H1 (cell line): ENCODE measurements around the gene OGDHL. TPM values are rescaled to one million over a fixed set of nuclear protein-coding genes. Genes with fewer than 3 reads are reported as not detected.
A peak's percentile ranks its signal among the peaks of the same experiment; 100 is the strongest.

Experiments used
- CTCF ChIA-PET: fragments of 300-600 bp; sonication (Branson Sonifier 250); formaldehyde crosslinking; loops from one replicate; lab custom pipeline; 2021; ENCODE audit not compliant: partially characterized antibody; lab: Charles Lee
- POLR2A ChIA-PET: fragments of 300-600 bp; sonication (Branson Sonifier 250); formaldehyde crosslinking; loops from one replicate; lab custom pipeline; 2021; ENCODE audit warnings: inconsistent platforms; ENCODE audit not compliant: partially characterized antibody; lab: Charles Lee
- DNase-seq, 2 experiments: peaks; one replicate each; pipeline versions ENCODE4 v3.0.0 to v3.0.0-alpha.2; 2010 to 2022; ENCODE audit warnings: low spot score in 2 of 2, low read depth in 1 of 2, mixed read lengths in 1 of 2
- FAIRE-seq: peaks from 2 replicates; lab custom pipeline; 2011; peaks lifted over from hg19 to GRCh38; lab: Jason Lieb, UNC
- H2AFZ ChIP-seq: 2 replicates; pipeline ENCODE4 v1.8.1; 2012; ENCODE audit warnings: low read length, inconsistent platforms
- H2AK5ac ChIP-seq: 2 replicates; pipeline ENCODE4 v1.6.1; 2013; ENCODE audit warnings: low read depth, low read length
- H2BK120ac ChIP-seq: replicated peaks from 2 replicates; pipeline ENCODE3; 2013; ENCODE audit warnings: low read depth, low read length, inconsistent platforms
- H2BK12ac ChIP-seq: 2 replicates; pipeline ENCODE4 v1.6.1; 2013; ENCODE audit warnings: low read depth, low read length
- H2BK15ac ChIP-seq: 2 replicates; pipeline ENCODE4 v1.6.1; 2013; ENCODE audit warnings: low read length
- H2BK20ac ChIP-seq: 2 replicates; pipeline ENCODE4 v1.6.1; 2013; ENCODE audit warnings: low read length
- H2BK5ac ChIP-seq: 2 replicates; pipeline ENCODE4 v1.6.1; 2013; ENCODE audit warnings: low read depth, low read length
- H3K14ac ChIP-seq: 2 replicates; pipeline ENCODE4 v1.6.1; 2013; ENCODE audit warnings: inconsistent platforms; ENCODE audit not compliant: insufficient read length
- H3K18ac ChIP-seq: 2 replicates; pipeline ENCODE4 v1.6.1; 2013; ENCODE audit warnings: low read length; ENCODE audit errors: extremely low read depth
- H3K23ac ChIP-seq: 2 replicates; pipeline ENCODE4 v1.6.1; 2013; ENCODE audit warnings: inconsistent platforms; ENCODE audit not compliant: insufficient read length
- H3K23me2 ChIP-seq: 2 replicates; pipeline ENCODE4 v1.6.1; 2013; ENCODE audit warnings: low read depth, low read length
- H3K27ac ChIP-seq: 2 replicates; pipeline ENCODE4 v1.6.1; 2011; ENCODE audit warnings: low read depth, low read length, inconsistent platforms
- H3K27me3 ChIP-seq, 4 experiments: replicated peaks in 1 of 4; 1 replicate in 1 of 4; 2 replicates in 3 of 4; pipeline versions ENCODE4 v1.6.1 to v1.8.1; 2011 to 2013; ENCODE audit warnings: low read length in 3 of 4, mild to moderate bottlenecking in 3 of 4, inconsistent platforms in 2 of 4, mixed read lengths in 2 of 4, moderate library complexity in 1 of 4; ENCODE audit not compliant: control insufficient read depth in 3 of 4, insufficient read depth in 3 of 4; ENCODE audit errors: extremely low read depth in 1 of 4
- H3K36me3 ChIP-seq, 4 experiments: 2 replicates each; pipeline versions ENCODE4 v1.6.1 to v1.8.1; 2011 to 2013; ENCODE audit warnings: mild to moderate bottlenecking in 4 of 4, low read length in 3 of 4, moderate library complexity in 2 of 4, control low read depth in 1 of 4, inconsistent platforms in 1 of 4; ENCODE audit not compliant: insufficient read depth in 4 of 4, control insufficient read depth in 2 of 4
- H3K4ac ChIP-seq: replicated peaks from 2 replicates; pipeline ENCODE3; 2013; ENCODE audit warnings: low read length, low read depth, mixed read lengths, inconsistent platforms; ENCODE audit not compliant: insufficient read length
- H3K4me1 ChIP-seq, 4 experiments: replicated peaks in 1 of 4; 1 replicate in 1 of 4; 2 replicates in 3 of 4; pipeline versions ENCODE4 v1.6.1 to v1.8.1; 2011 to 2013; ENCODE audit warnings: low read length in 3 of 4, inconsistent platforms in 2 of 4, mixed read lengths in 1 of 4; ENCODE audit not compliant: insufficient read depth in 4 of 4, control insufficient read depth in 3 of 4
- H3K4me2 ChIP-seq, 2 experiments: 2 replicates each; pipeline versions ENCODE4 v1.6.1 to v1.8.1; 2011 to 2013; ENCODE audit warnings: low read depth in 2 of 2, low read length in 2 of 2, control low read depth in 1 of 2, inconsistent platforms in 1 of 2, mild to moderate bottlenecking in 1 of 2; ENCODE audit not compliant: insufficient read depth in 1 of 2
- H3K4me3 ChIP-seq, 4 experiments: fragments of 200-600, 300-600 bp in 1 of 4; sonication (generic), shearing (Covaris generic), sonication (Bioruptor Twin) in 1 of 4; 2 replicates each; pipeline versions ENCODE4 v1.5.1 to v1.8.1; 2011 to 2016; ENCODE audit warnings: low read length in 4 of 4, low read depth in 3 of 4, control low read depth in 2 of 4, inconsistent platforms in 2 of 4, mild to moderate bottlenecking in 2 of 4, mixed read lengths in 1 of 4, moderate library complexity in 1 of 4; ENCODE audit not compliant: insufficient read depth in 2 of 4; ENCODE audit errors: extremely low read depth in 1 of 4
- H3K56ac ChIP-seq: replicated peaks from 2 replicates; pipeline ENCODE3; 2013; ENCODE audit warnings: low read depth, mild to moderate bottlenecking, mixed read lengths, low read length, inconsistent platforms; ENCODE audit not compliant: insufficient read length
- H3K79me1 ChIP-seq: 2 replicates; pipeline ENCODE4 v1.6.1; 2013; ENCODE audit warnings: low read depth, low read length, control low read depth
- H3K79me2 ChIP-seq, 2 experiments: 2 replicates each; pipeline versions ENCODE4 v1.6.1 to v1.8.1; 2012 to 2013; ENCODE audit warnings: low read length in 2 of 2, mild to moderate bottlenecking in 2 of 2, inconsistent platforms in 1 of 2; ENCODE audit not compliant: insufficient read depth in 2 of 2, control insufficient read depth in 1 of 2
- H3K9ac ChIP-seq, 4 experiments: replicated peaks in 1 of 4; 1 replicate in 1 of 4; 2 replicates in 3 of 4; pipeline versions ENCODE4 v1.6.1 to v1.8.1; 2011 to 2013; ENCODE audit warnings: low read depth in 3 of 4, low read length in 3 of 4, control low read depth in 2 of 4, mild to moderate bottlenecking in 2 of 4, moderate library complexity in 2 of 4, inconsistent platforms in 1 of 4; ENCODE audit errors: extremely low read depth in 1 of 4
- H3K9me3 ChIP-seq, 2 experiments: 2 replicates each; pipeline versions ENCODE4 v1.6.1 to v1.8.1; 2012 to 2013; ENCODE audit warnings: mild to moderate bottlenecking in 2 of 2, moderate library complexity in 2 of 2, control low read depth in 1 of 2, inconsistent platforms in 1 of 2, low read depth in 1 of 2, low read length in 1 of 2, mixed read lengths in 1 of 2; ENCODE audit not compliant: insufficient read depth in 2 of 2
- H4K20me1 ChIP-seq, 2 experiments: replicated peaks in 1 of 2; 2 replicates each; pipeline versions ENCODE3 to v1.8.1; 2011 to 2013; ENCODE audit warnings: inconsistent platforms in 2 of 2, low read length in 2 of 2, mild to moderate bottlenecking in 1 of 2; ENCODE audit not compliant: insufficient read depth in 2 of 2, control insufficient read depth in 1 of 2
- H4K5ac ChIP-seq: 2 replicates; pipeline ENCODE4 v1.6.1; 2013; ENCODE audit warnings: low read length, low read depth, mixed read lengths, inconsistent platforms; ENCODE audit not compliant: insufficient read length
- H4K8ac ChIP-seq: 2 replicates; pipeline ENCODE4 v1.8.0; 2013; ENCODE audit warnings: mild to moderate bottlenecking, moderate library complexity, low read length, inconsistent platforms; ENCODE audit not compliant: insufficient read depth; ENCODE audit errors: extremely low read depth
- H4K91ac ChIP-seq: replicated peaks from 2 replicates; pipeline ENCODE3; 2013; ENCODE audit warnings: low read length, mixed read lengths, inconsistent platforms; ENCODE audit not compliant: insufficient read length
- ASH2L ChIP-seq: fragments of 200-600, 300-600 bp; sonication (generic); IDR thresholded peaks from one replicate; pipeline ENCODE4 v1.7.1; 2017; ENCODE audit warnings: low read length
- EGR1 ChIP-seq: IDR thresholded peaks from 2 replicates; pipeline ENCODE4 v1.6.1; 2011; ENCODE audit warnings: low read depth, low read length, borderline replicate concordance
- JUN ChIP-seq: IDR thresholded peaks from 2 replicates; pipeline ENCODE4 v1.6.1; 2011; ENCODE audit warnings: low read depth, mild to moderate bottlenecking, improper control_type of control experiment, low read length
- RBBP5 ChIP-seq: IDR thresholded peaks from 2 replicates; pipeline ENCODE4 v1.7.1; 2012; ENCODE audit warnings: low read depth, mild to moderate bottlenecking, inconsistent platforms, low read length, moderate library complexity, borderline replicate concordance
- RXRA ChIP-seq: IDR thresholded peaks from 2 replicates; pipeline ENCODE4 v1.6.1; 2011; ENCODE audit warnings: low read depth, mild to moderate bottlenecking, low read length, moderate library complexity; ENCODE audit not compliant: insufficient read depth
- SIN3A ChIP-seq, 2 experiments: IDR thresholded peaks in 1 of 2; conservative IDR thresholded peaks in 1 of 2; 2 replicates each; pipeline ENCODE4 v1.6.1; 2011 to 2012; ENCODE audit warnings: low read length in 2 of 2, improper control_type of control experiment in 1 of 2, low read depth in 1 of 2, mild to moderate bottlenecking in 1 of 2
- SP1 ChIP-seq: IDR thresholded peaks from 2 replicates; pipeline ENCODE4 v1.6.1; 2011; ENCODE audit warnings: low read depth, low read length
- WGBS, 2 experiments: shearing (Covaris generic) in 1 of 2; methylation state at CpG; one replicate each; pipeline versions ENCODE4 v1.1.6 to v1.1.7; 2013 to 2015; ENCODE audit warnings: low lambda C conversion rate in 2 of 2, mixed read lengths in 2 of 2, inconsistent platforms in 1 of 2, low coverage in 1 of 2, missing lambda C conversion rate in 1 of 2; ENCODE audit not compliant: insufficient replicate concordance in 2 of 2, insufficient coverage in 1 of 2, insufficient read length in 1 of 2; ENCODE audit errors: extremely low coverage in 1 of 2, missing lambda C conversion rate in 1 of 2; 5-methylcytosine and 5-hydroxymethylcytosine counted together
- polyA plus RNA-seq, 7 experiments: library from polyadenylated mRNA; depleted of rRNA in 3 of 7; stranded (reverse) in 5 of 7; unstranded in 2 of 7; fragments of >200 nt in 5 of 7; fragments of 200-250 nt in 2 of 7; gene quantifications; 1 replicate in 5 of 7; 2 replicates in 1 of 7; 4 replicates in 1 of 7; pipeline versions ENCODE4 v1.2.1 to v1.2.3, GENCODE V29; 2011 to 2013; ENCODE audit warnings: missing spikeins in 2 of 7, mixed read lengths in 2 of 7
- total RNA-seq: library from RNA; stranded (reverse); fragmentation: NEBNext Ultra II Directional; extraction: Animal tissue kit (Norgen Biotek cat#: 25700); gene quantifications from 2 replicates; pipeline ENCODE4 v1.2.1, GENCODE V29; 2021

The OGDHL gene
- total and polyA plus RNA-seq, 2 of the 8 experiments (the other 6 are each of a cell fraction or from before 2014, with no cell fraction given) = 16.1 to 16.6 TPM

GRCh38 chr10:49686651-49687050 lies 75.5 kb downstream of the OGDHL start:
- Histone ChIP-seq H3K79me2 (no peaks in the 10 kb centered on the region), H3K79me1 (no peaks in the 10 kb centered on the region), H3K27ac (no peak overlapping the region), H2BK20ac (no peak overlapping the region), H3K4me1 (peaks cover 20 to 33% (median 23%) of the 10 kb centered on the region in 4 experiments), H3K9me3 (peaks cover 5 to 11% of the 10 kb centered on the region in 2 experiments; a peak in 2 of 4 replicates), H3K14ac (no peak overlapping the region), H4K8ac (no peak overlapping the region), H3K4ac (no peak overlapping the region), H4K91ac (no peak overlapping the region), H2BK120ac (no peak overlapping the region), H3K56ac (no peak overlapping the region), H3K27me3 (peaks cover 34 to 40% (median 38%) of the 10 kb centered on the region in 4 experiments), H2AFZ (no peak overlapping the region), H3K4me3 (no peak overlapping the region), H4K20me1 (peaks cover 5 to 10% of the 10 kb centered on the region in 2 experiments), H3K9ac (no peak overlapping the region), H3K18ac (no peak overlapping the region), H2AK5ac (no peak overlapping the region), H3K36me3 (peaks cover 0 to 7% (median 0%) of the 10 kb centered on the region in 4 experiments; a peak in 1 of 8 replicates), H2BK12ac (no peak overlapping the region), H3K23me2 (no peaks in the 10 kb centered on the region), H3K4me2 (no peak overlapping the region), H4K5ac (no peak overlapping the region), H2BK5ac (no peak overlapping the region), H2BK15ac (no peak overlapping the region), H3K23ac (no peak overlapping the region)
- WGBS, 2 experiments = 71% methylated on average over 4 of the region's 4 CpGs; no CpG with 5 or more reads in 1 of the 2 experiments
- FAIRE-seq (no peak), DNase-seq (no peak)
- ChIA-PET CTCF (no interaction called here), POLR2A (interaction anchor here (0.5 kb wide), 1 partner anchor 325 kb away, joined by 3 read pairs; no protein-coding TSS in a partner anchor)
- TF ChIP-seq EGR1 (no peak), SP1 (0 out of 2 replicates have a peak, but pooled peaks have one; percentile 17), JUN (no peak), ASH2L (no peak), SIN3A (conservative IDR thresholded peaks at IDR 0.05 in 1 of 2, IDR thresholded peaks at IDR 0.05 in 1 of 2; ENCODE audit: low read depth in 1 of 2, low read length in 2 of 2) (no peak), RXRA (no peak), RBBP5 (no peak)
